ENCODE results near the gene MAGEB2. TPM values are rescaled to one million over a fixed set of nuclear protein-coding genes. Genes with fewer than 3 reads are reported as not detected.

MAGEB2 gene, protein sequence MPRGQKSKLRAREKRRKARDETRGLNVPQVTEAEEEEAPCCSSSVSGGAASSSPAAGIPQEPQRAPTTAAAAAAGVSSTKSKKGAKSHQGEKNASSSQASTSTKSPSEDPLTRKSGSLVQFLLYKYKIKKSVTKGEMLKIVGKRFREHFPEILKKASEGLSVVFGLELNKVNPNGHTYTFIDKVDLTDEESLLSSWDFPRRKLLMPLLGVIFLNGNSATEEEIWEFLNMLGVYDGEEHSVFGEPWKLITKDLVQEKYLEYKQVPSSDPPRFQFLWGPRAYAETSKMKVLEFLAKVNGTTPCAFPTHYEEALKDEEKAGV
- total RNA-seq, result under 1 TPM in 2 of 9 donors, not detected in 7; 0.14 to 0.19 TPM
- polyA plus RNA-seq, result not detected
- long read RNA-seq, donor 1, result 0 reads
- long read RNA-seq, donor 2, result 0 reads
- long read RNA-seq, donor 3, result 0 reads
- long read RNA-seq, donor 4, result 0 reads
- long read RNA-seq, donor 5, result 0 reads
- long read RNA-seq, donor 6, result 0 reads
- long read RNA-seq, donor 7, result 0 reads
- long read RNA-seq, donor 8, result 0 reads
- long read RNA-seq, donor 9, result 0 reads
- long read RNA-seq, donor 10, result 0 reads

DNA sequence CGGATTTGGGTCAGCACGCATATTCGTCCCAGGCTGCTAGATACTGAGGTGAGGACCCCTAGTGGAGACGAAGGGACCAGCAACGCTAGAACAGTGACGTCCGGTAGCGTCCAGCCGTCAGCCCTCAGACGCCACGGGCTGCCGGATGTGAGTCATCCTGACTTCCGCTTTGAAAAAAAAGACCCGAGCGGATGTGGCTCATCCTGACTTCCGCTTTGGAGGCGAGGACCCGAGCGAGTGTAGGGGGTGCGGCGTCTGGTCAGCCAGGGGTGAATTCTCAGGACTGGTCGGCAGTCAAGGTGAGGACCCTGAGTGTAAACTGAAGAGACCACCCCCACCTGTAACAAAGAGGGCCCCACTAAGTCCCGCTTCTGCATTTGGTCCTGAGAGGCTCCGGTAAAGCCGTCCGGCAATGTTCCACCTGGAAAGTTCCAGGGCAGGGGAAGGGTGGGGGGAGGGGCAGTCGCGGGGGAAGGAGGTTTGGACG is at the start of gene MAGEB2:
TSS of gene MAGEB2 (plus strand) at position 207 of the 487 bp plus-strand sequence. CDS start 3,018 bp downstream, outside the sequence.
- Histone ChIP-seq H3K27me3 (no peaks in the 10 kb centered on the region), H3K4me3 (no peak within 1 kb of the TSS), H3K27ac (no peak within 1 kb of the TSS), H3K9me3 (replicated peaks in 1 of 3) (no peaks in the 10 kb centered on the region), H3K4me1 (replicated peaks in 1 of 2) (no peaks in the 10 kb centered on the region), H3K36me3 (replicated peaks in 1 of 2) (no peaks in the 10 kb centered on the region)
- TF ChIP-seq POLR2A (IDR thresholded peaks at IDR 0.05), result no peak
- TF ChIP-seq CTCF (IDR thresholded peaks at IDR 0.05), result no peak
- intact Hi-C loops (cut with DNase I), result no loop called here
- no peak for DNase-seq
- WGBS, 4 donors, result 87 to 94% (median 93%) methylated on average over 17 to 29 of the region's 29 CpGs

DNA sequence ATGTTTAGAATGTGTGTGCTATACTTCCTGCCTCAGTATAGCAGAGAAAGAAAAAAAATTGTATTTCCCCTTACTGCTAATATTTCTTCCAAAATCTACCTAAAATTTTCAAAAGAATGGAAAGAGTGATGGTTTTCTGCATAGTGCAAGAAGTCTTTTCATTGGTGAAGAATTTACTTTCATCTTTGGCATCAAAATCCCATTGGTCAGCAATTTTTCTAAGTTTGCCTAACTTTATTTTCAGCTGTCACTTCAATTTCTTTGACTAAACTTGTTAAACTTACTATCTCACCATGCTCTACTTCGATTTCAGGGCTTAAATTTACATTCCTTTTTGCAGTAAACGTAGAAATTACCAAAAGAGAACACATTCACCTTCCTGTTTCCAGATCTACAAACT is 44.5 kb upstream of the MAGEB2 start:
- H3K27ac ChIP-seq, result no peak overlapping the region
- no peak for TF ChIP-seq CTCF (IDR thresholded peaks at IDR 0.05)
- 38 to 78% (median 61%) methylated on average over 2 of the region's 2 CpGs for WGBS, 4 donors
- intact Hi-C loops (cut with DNase I), result no loop called here
- H3K4me1 ChIP-seq (replicated peaks in 1 of 2), result no peaks in the 10 kb centered on the region
- H3K9me3 ChIP-seq (replicated peaks in 1 of 3), result no peaks in the 10 kb centered on the region
- DNase-seq, result no peak
- H3K36me3 ChIP-seq (replicated peaks in 1 of 2), result no peaks in the 10 kb centered on the region
- no peak overlapping the region for H3K4me3 ChIP-seq
- no peaks in the 10 kb centered on the region for H3K27me3 ChIP-seq

GRCh38 chrX:30181353-30181752 is 34.0 kb upstream of the MAGEB2 start:
- Histone ChIP-seq H3K4me3 (no peak overlapping the region), H3K9me3 (replicated peaks in 1 of 3) (no peaks in the 10 kb centered on the region), H3K27ac (no peak overlapping the region), H3K36me3 (replicated peaks in 1 of 2) (no peaks in the 10 kb centered on the region), H3K4me1 (replicated peaks in 1 of 2) (no peaks in the 10 kb centered on the region), H3K27me3 (no peaks in the 10 kb centered on the region)
- no peak for TF ChIP-seq CTCF (IDR thresholded peaks at IDR 0.05)
- TF ChIP-seq POLR2A (IDR thresholded peaks at IDR 0.05), result no peak
- intact Hi-C loops (cut with DNase I), result no loop called here
- whole genome bisulfite sequencing, 4 donors, result 44 to 65% (median 57%) methylated on average over 1 of the region's 1 CpG
- DNase-seq, result no peak

DNA sequence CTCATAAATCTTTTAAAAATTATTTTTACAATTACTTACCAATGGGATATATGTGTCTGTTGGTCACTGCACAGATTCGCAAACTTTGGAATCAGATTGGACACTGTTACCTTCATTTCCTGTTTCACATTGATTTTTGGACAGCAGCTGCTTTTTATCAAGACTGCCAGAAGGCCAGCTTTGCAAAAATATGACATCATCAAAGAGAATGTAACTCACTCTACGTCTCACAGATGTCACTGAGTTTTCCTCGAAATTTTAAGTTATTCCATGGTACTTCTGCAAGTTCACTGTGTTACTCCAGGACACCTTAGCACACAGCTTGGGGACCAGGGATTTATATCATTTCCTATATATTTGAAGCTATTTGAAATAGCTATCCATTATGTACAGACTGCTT is 31.8 kb upstream of the MAGEB2 start:
- H3K36me3 ChIP-seq (replicated peaks in 1 of 2), result no peaks in the 10 kb centered on the region
- TF ChIP-seq POLR2A (IDR thresholded peaks at IDR 0.05) (no peak), CTCF (IDR thresholded peaks at IDR 0.05) (no peak)
- no peaks in the 10 kb centered on the region for H3K27me3 ChIP-seq
- H3K27ac ChIP-seq, result no peak overlapping the region
- H3K9me3 ChIP-seq (replicated peaks in 1 of 3), result no peaks in the 10 kb centered on the region
- H3K4me3 ChIP-seq, result no peak overlapping the region
- 28 to 44% (median 40%) methylated on average over 3 of the region's 3 CpGs for WGBS, 4 donors
- no peaks in the 10 kb centered on the region for H3K4me1 ChIP-seq (replicated peaks in 1 of 2)
- intact Hi-C loops (cut with DNase I), result no loop called here
- DNase-seq, result no peak

Data from adrenal gland (tissue), 19 donors.